GOT3 (cell line): ENCODE results near the gene RPTOR.
"Not testable (repeated sequence)": the region's sequence is repeated elsewhere in the genome, so short reads cannot be mapped to it uniquely, and the experiment has no call there.

Source experiments
- DNase-seq: peaks from one replicate; lab custom pipeline; 2025; ENCODE audit warnings: mixed read lengths; lab: John Stamatoyannopoulos, UW

RPTOR gene

GRCh38 chr17:80743181-80743771 lies 198.6 kb downstream of the RPTOR start:
- no peak for DNase-seq

GRCh38 chr17:80743973-80744372 lies 199.3 kb downstream of the RPTOR start:
- DNase-seq, result not testable (repeated sequence)

GRCh38 chr17:80744725-80745124 lies 200.1 kb downstream of the RPTOR start:
- not testable (repeated sequence) for DNase-seq

- DNase-seq, result no peak
Measured at GRCh38 chr17:80745183-80745582, 200.5 kb downstream of the RPTOR start.

GRCh38 chr17:80746262-80746935 lies 201.8 kb downstream of the RPTOR start:
- DNase-seq, result no peak

- DNase-seq, result no peak
Measured at GRCh38 chr17:80747469-80747868, 202.8 kb downstream of the RPTOR start.

- DNase-seq, result no peak
Measured at GRCh38 chr17:80749611-80750010, 205.0 kb downstream of the RPTOR start.

GRCh38 chr17:80750263-80750662 lies 205.6 kb downstream of the RPTOR start:
- DNase-seq, result no peak

- no peak for DNase-seq
Measured at GRCh38 chr17:80751070-80751945, 206.7 kb downstream of the RPTOR start.

GRCh38 chr17:80751946-80752581 lies 207.4 kb downstream of the RPTOR start:
- no peak for DNase-seq

- no peak for DNase-seq
Measured at GRCh38 chr17:80753685-80754345, 209.2 kb downstream of the RPTOR start.

- DNase-seq, result no peak
Measured at GRCh38 chr17:80754846-80755245, 210.2 kb downstream of the RPTOR start.

- no peak for DNase-seq
Measured at GRCh38 chr17:80755650-80756405, 211.2 kb downstream of the RPTOR start.

GRCh38 chr17:80758481-80759376 lies 214.1 kb downstream of the RPTOR start:
- no peak for DNase-seq

- DNase-seq, result no peak
Measured at GRCh38 chr17:80759377-80759673, 214.7 kb downstream of the RPTOR start.

- no peak for DNase-seq
Measured at GRCh38 chr17:80760511-80760911, 215.9 kb downstream of the RPTOR start.

- DNase-seq, result no peak
Measured at GRCh38 chr17:80761110-80761871, 216.7 kb downstream of the RPTOR start.

GRCh38 chr17:80762076-80762475 lies 217.4 kb downstream of the RPTOR start:
- DNase-seq, result no peak

- DNase-seq, result no peak
Measured at GRCh38 chr17:80763293-80763867, 218.7 kb downstream of the RPTOR start.
